ENCODE measurements around the gene CFAP45. TPM values are rescaled to one million over a fixed set of nuclear protein-coding genes. Genes with fewer than 3 reads are reported as not detected.

Gene CFAP45
- total and polyA plus RNA-seq, 7 donors = 0.04 to 0.42 (median 0.19) TPM; not detected in 3

GRCh38 chr1:159927849-159928431 lies 28.0 kb upstream of the CFAP45 start:
- H3K4me1 ChIP-seq = no peaks in the 10 kb centered on the region
- no peaks in the 10 kb centered on the region for H3K36me3 ChIP-seq (ENCODE audit: insufficient read depth in 1 of 2, low read depth in 1 of 2)
- no peak for DNase-seq
- ATAC-seq = no peak
- no peak for TF ChIP-seq CTCF (IDR thresholded peaks at IDR 0.05)
- intact Hi-C loops (cut with DNase I) = loop anchor here in 1 of 2 donors (5.0 kb wide), 1 partner anchor 76 kb away; no protein-coding TSS in a partner anchor
- WGBS, 3 donors = 77 to 81% (median 81%) methylated on average over 13 of the region's 13 CpGs
- no peaks in the 10 kb centered on the region for H3K9me3 ChIP-seq
- no peak overlapping the region for H3K4me3 ChIP-seq
- no peak overlapping the region for H3K27ac ChIP-seq
- H3K27me3 ChIP-seq (ENCODE audit: insufficient read depth in 3 of 3, low read length in 2 of 3) = peaks cover 0 to 30% (median 3%) of the 10 kb centered on the region in 3 donors

- DNase-seq (no peak), ATAC-seq (no peak)
- peaks cover 0 to 30% (median 3%) of the 10 kb centered on the region in 3 donors for H3K27me3 ChIP-seq (ENCODE audit: insufficient read depth in 3 of 3, low read length in 2 of 3)
- TF ChIP-seq CTCF (IDR thresholded peaks at IDR 0.05) = no peak
- intact Hi-C loops (cut with DNase I) = loop anchor here in 1 of 2 donors (5.0 kb wide), 1 partner anchor 75 kb away; no protein-coding TSS in a partner anchor
- 89 to 92% (median 91%) methylated on average over 16 of the region's 16 CpGs for WGBS, 3 donors
- peaks cover 5% of the 10 kb centered on the region for H3K4me1 ChIP-seq
- no peak overlapping the region for H3K4me3 ChIP-seq
- no peaks in the 10 kb centered on the region for H3K36me3 ChIP-seq (ENCODE audit: insufficient read depth in 1 of 2, low read depth in 1 of 2)
- H3K27ac ChIP-seq = no peak overlapping the region
- no peaks in the 10 kb centered on the region for H3K9me3 ChIP-seq
These were observed 27.4 kb upstream of the CFAP45 start for GRCh38 chr1:159927211-159927848.

- H3K27me3 ChIP-seq (ENCODE audit: insufficient read depth in 3 of 3, low read length in 2 of 3) = peaks cover 0 to 30% (median 3%) of the 10 kb centered on the region in 3 donors
- H3K27ac ChIP-seq = peak overlapping the region; percentile 84
- H3K9me3 ChIP-seq = no peaks in the 10 kb centered on the region
- H3K4me1 ChIP-seq = peaks cover 15% of the 10 kb centered on the region
- ATAC-seq (no peak), DNase-seq (no peak)
- intact Hi-C loops (cut with DNase I) = loop anchor here in 1 of 2 donors (5.0 kb wide), 1 partner anchor 73 kb away; no protein-coding TSS in a partner anchor
- TF ChIP-seq CTCF (IDR thresholded peaks at IDR 0.05) = no peak
- H3K4me3 ChIP-seq = peak overlapping the region; percentile 82
- H3K36me3 ChIP-seq (ENCODE audit: insufficient read depth in 1 of 2, low read depth in 1 of 2) = no peaks in the 10 kb centered on the region
- WGBS, 3 donors = 7 to 15% (median 13%) methylated on average over 7 of the region's 7 CpGs
These were observed 25.7 kb upstream of the CFAP45 start for GRCh38 chr1:159925719-159926078.

GRCh38 chr1:159924791-159925718 lies 25.1 kb upstream of the CFAP45 start, which contains the start of gene TAGLN2:
TSS of gene TAGLN2 (minus strand) at chr1:159925507. CDS start at chr1:159920509, 4,998 bp downstream.
- intact Hi-C loops (cut with DNase I) = loop anchor here in 1 of 2 donors (5.0 kb wide), 1 partner anchor 73 kb away; no protein-coding TSS in a partner anchor
- Histone ChIP-seq H3K4me1 (peaks cover 15% of the 10 kb centered on the region), H3K27me3 (ENCODE audit: insufficient read depth in 3 of 3, low read length in 2 of 3) (peaks cover 0 to 30% (median 3%) of the 10 kb centered on the region in 3 donors), H3K36me3 (ENCODE audit: insufficient read depth in 1 of 2, low read depth in 1 of 2) (peaks cover 0 to 4% of the 10 kb centered on the region in 2 donors), H3K27ac (peak within 1 kb of the TSS; percentile 84), H3K4me3 (peak within 1 kb of the TSS; percentile 82), H3K9me3 (no peaks in the 10 kb centered on the region)
- TF ChIP-seq CTCF (IDR thresholded peaks at IDR 0.05) = no peak
- WGBS, 3 donors = 1 to 5% (median 2%) methylated on average over 54 to 58 of the region's 58 CpGs
- ATAC-seq (peak; percentile 64 to 79 (median 74)), DNase-seq (peak; percentile 92 to 93)

All from psoas muscle (tissue), 8 donors.